KMS-11 (cell line): ENCODE data around the gene KRTAP19-4.

Experiments
- H2AFZ ChIP-seq: fragments of 200-600 bp; sonication (generic); 2 replicates; pipeline ENCODE4 v1.6.1; 2016; ENCODE audit warnings: antibody characterized with exemption, mixed run types, low read depth
- H3K27ac ChIP-seq: fragments of 200-600 bp; sonication (generic); 2 replicates; pipeline ENCODE4 v1.6.1; 2016; ENCODE audit warnings: mild to moderate bottlenecking, mixed run types
- H3K27me3 ChIP-seq: fragments of 200-600 bp; sonication (generic); 2 replicates; pipeline ENCODE4 v1.6.1; 2017; ENCODE audit warnings: mild to moderate bottlenecking, low read depth, mixed run types, moderate library complexity; ENCODE audit not compliant: insufficient read depth
- H3K36me3 ChIP-seq: fragments of 200-600 bp; sonication (generic); 2 replicates; pipeline ENCODE4 v1.6.1; 2017; ENCODE audit warnings: mild to moderate bottlenecking, mixed run types; ENCODE audit not compliant: insufficient read depth
- H3K4me1 ChIP-seq: fragments of 200-600 bp; sonication (generic); 2 replicates; pipeline ENCODE4 v1.6.1; 2016; ENCODE audit warnings: mild to moderate bottlenecking, low read depth, mixed run types; ENCODE audit not compliant: poor library complexity, severe bottlenecking
- H3K4me2 ChIP-seq: fragments of 200-600 bp; sonication (generic); 2 replicates; pipeline ENCODE4 v1.7.0; 2016; ENCODE audit warnings: mild to moderate bottlenecking, mixed run types
- H3K4me3 ChIP-seq: fragments of 200-600 bp; sonication (generic); IDR thresholded peaks from 2 replicates; pipeline ENCODE4 v1.6.1; 2017; ENCODE audit warnings: low read depth, low read length, mixed read lengths; ENCODE audit not compliant: insufficient read depth
- H3K79me2 ChIP-seq: fragments of 200-600 bp; sonication (generic); 2 replicates; pipeline ENCODE4 v1.6.1; 2016; ENCODE audit warnings: low read depth, mixed run types; ENCODE audit not compliant: insufficient read depth
- H3K9ac ChIP-seq: fragments of 200-600 bp; sonication (generic); 2 replicates; pipeline ENCODE4 v1.6.1; 2016; ENCODE audit warnings: mild to moderate bottlenecking, mixed run types
- H4K20me1 ChIP-seq: fragments of 200-600 bp; sonication (generic); 2 replicates; pipeline ENCODE4 v1.6.1; 2016; ENCODE audit warnings: mild to moderate bottlenecking, mixed run types; ENCODE audit not compliant: insufficient read depth
- CTCF ChIP-seq: fragments of 200-600 bp; sonication (generic); conservative IDR thresholded peaks from 2 replicates; pipeline ENCODE4 v1.6.1; 2017; ENCODE audit warnings: low read depth, mild to moderate bottlenecking, antibody characterized with exemption, low read length, moderate library complexity, mixed read lengths

KRTAP19-4 gene

GRCh38 chr21:30478004-30478403, 19.0 kb downstream of the KRTAP19-4 start:
- Histone ChIP-seq H3K36me3 (no peaks in the 10 kb centered on the region), H3K4me3 (no peak overlapping the region), H3K4me1 (no peaks in the 10 kb centered on the region), H3K4me2 (no peak overlapping the region), H3K79me2 (no peaks in the 10 kb centered on the region), H4K20me1 (no peaks in the 10 kb centered on the region), H2AFZ (no peak overlapping the region), H3K9ac (no peak overlapping the region), H3K27ac (no peak overlapping the region), H3K27me3 (no peaks in the 10 kb centered on the region)
- no peak for TF ChIP-seq CTCF

DNA sequence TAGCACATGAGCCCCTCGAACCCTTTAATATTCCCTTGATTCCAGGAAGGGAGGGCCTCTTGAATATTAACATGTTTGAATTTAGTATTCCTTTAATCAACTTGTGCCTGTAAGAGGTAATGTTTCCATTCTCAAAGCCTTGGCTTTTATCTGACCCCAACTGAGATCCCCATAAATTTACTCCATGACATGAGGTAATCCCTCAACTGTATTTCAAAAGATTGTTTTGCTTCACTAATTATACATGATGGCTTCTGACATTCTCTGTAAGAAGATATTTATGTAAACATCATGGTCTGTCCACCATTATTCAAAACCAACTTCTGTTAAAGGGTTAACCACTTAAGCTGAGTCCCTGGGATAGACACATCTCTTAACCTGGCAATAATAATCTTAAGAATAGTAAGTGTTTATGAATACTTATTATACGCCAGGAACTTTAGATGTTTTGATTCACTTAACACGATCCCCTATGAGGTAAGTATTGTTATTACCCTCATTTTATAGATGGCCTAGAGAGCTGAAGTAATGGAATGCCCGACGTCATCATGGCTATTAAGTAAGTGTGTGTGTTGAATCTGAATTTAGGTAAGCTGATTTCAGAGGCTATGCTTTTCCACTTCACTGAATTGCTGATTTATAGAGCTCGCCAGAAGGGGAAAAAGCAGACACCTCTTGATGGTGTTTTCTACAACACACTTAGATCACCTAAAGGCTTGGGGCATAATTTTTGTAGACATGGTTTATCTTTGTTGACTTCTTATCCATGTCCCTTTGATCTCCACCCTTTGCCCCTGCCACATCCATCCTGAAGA, 27.9 kb downstream of the KRTAP19-4 start:
- Histone ChIP-seq H3K9ac (no peak overlapping the region), H4K20me1 (no peaks in the 10 kb centered on the region), H3K4me3 (no peak overlapping the region), H3K79me2 (no peaks in the 10 kb centered on the region), H3K4me1 (no peaks in the 10 kb centered on the region), H3K27ac (no peak overlapping the region), H3K4me2 (no peak overlapping the region), H3K27me3 (no peaks in the 10 kb centered on the region), H3K36me3 (no peaks in the 10 kb centered on the region), H2AFZ (no peak overlapping the region)
- no peak for TF ChIP-seq CTCF

DNA sequence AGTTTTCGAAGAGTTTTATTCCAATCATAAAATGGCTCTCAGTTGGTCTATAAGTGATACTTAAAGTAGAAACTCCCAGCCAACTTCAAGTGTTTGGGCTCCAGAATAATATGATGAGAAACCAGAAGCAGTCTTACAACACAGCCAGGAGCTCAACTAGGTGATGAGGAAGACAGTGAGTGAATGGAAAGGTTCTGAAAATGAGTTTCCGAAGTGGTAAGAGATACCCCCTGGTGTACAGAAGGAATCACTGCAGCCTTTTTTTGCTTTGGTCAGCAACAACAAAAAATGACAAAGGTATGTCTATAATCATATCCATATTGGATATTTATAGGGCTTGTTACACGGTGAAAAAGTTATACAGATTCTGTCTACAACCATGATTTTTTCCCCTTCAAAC, 33.3 kb downstream of the KRTAP19-4 start:
- Histone ChIP-seq H3K79me2 (no peaks in the 10 kb centered on the region), H3K27ac (no peak overlapping the region), H3K4me3 (no peak overlapping the region), H3K4me1 (no peaks in the 10 kb centered on the region), H3K36me3 (no peaks in the 10 kb centered on the region), H2AFZ (no peak overlapping the region), H4K20me1 (no peaks in the 10 kb centered on the region), H3K4me2 (no peak overlapping the region), H3K9ac (no peak overlapping the region), H3K27me3 (no peaks in the 10 kb centered on the region)
- peak; percentile 69 for TF ChIP-seq CTCF

DNA sequence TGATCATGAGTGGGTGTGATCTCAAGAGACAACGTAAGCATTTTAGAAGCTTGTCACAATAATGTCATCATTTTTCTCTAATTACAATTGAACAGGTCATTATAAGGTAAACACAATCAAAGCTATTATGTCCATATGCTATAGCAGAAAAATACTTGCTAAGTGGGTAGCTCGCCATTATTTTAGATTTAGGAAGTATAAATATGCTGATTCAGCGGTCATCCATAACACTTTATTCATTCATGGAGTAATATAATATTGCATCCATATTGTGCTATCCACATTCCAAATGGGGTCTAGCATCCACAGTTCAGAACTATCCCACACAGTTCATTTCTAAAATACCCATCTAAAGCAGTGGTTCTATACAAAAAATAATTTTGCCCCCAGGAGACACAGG, 48.5 kb downstream of the KRTAP19-4 start:
- Histone ChIP-seq H3K4me1 (no peaks in the 10 kb centered on the region), H3K79me2 (no peaks in the 10 kb centered on the region), H3K4me3 (no peak overlapping the region), H3K4me2 (no peak overlapping the region), H3K27me3 (no peaks in the 10 kb centered on the region), H3K9ac (no peak overlapping the region), H3K36me3 (no peaks in the 10 kb centered on the region), H2AFZ (no peak overlapping the region), H3K27ac (no peak overlapping the region), H4K20me1 (no peaks in the 10 kb centered on the region)
- no peak for TF ChIP-seq CTCF
